Stimulated activated naive CD8-positive, alpha-beta T cell treated with anti-CD3 and anti-CD28 coated beads, Interleukin-15, Interleukin-2, amounts not matched to agents 100 ng/mL and 50 ng/mL, for 24 hours (primary cell): ENCODE data around the gene SERPINI2.
"Not testable (repeated sequence)": the region's sequence is repeated elsewhere in the genome, so short reads cannot be mapped to it uniquely, and the experiment has no call there.

Source experiments
- H3K27ac Mint-ChIP-seq: one replicate; pipeline ENCODE4 v1.8.0; 2021; ENCODE audit warnings: mild to moderate bottlenecking, mixed read lengths
- H3K27me3 Mint-ChIP-seq: one replicate; pipeline ENCODE4 v1.8.0; 2021; ENCODE audit warnings: mixed read lengths
- H3K36me3 Mint-ChIP-seq: one replicate; pipeline ENCODE4 v1.8.0; 2021; ENCODE audit warnings: low read depth, mixed read lengths
- H3K4me1 Mint-ChIP-seq: one replicate; pipeline ENCODE4 v1.8.0; 2021; ENCODE audit warnings: low read depth, mixed read lengths
- H3K4me3 Mint-ChIP-seq: one replicate; pipeline ENCODE4 v1.8.0; 2021; ENCODE audit warnings: mild to moderate bottlenecking, mixed read lengths
- H3K9me3 Mint-ChIP-seq: one replicate; pipeline ENCODE4 v1.8.0; 2021; ENCODE audit warnings: mixed read lengths

The SERPINI2 gene

DNA sequence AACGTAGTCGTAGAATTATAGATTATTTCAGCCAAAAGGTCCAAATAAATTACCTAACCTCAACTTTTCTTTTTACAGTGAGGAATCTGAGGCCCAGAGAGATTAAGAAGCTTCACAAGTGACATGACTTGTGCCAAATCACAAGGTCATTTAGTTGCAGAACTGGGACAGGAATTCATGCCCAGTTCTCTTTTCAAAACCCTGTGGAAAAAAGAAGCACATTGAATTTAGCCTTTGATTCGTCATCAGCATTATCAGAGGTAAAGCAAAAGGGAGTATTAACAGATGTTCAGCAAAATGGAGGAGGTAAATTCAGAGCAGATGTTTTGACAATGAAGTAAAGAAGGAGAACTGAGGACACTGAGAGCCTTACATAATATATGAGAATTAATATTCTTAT, 4.5 kb downstream of the SERPINI2 start:
- H3K4me3 Mint-ChIP-seq, result no peak overlapping the region
- no peaks in the 10 kb centered on the region for H3K36me3 Mint-ChIP-seq
- no peaks in the 10 kb centered on the region for H3K4me1 Mint-ChIP-seq
- H3K27ac Mint-ChIP-seq, result no peak overlapping the region
- no peaks in the 10 kb centered on the region for H3K27me3 Mint-ChIP-seq
- H3K9me3 Mint-ChIP-seq, result no peaks in the 10 kb centered on the region

DNA sequence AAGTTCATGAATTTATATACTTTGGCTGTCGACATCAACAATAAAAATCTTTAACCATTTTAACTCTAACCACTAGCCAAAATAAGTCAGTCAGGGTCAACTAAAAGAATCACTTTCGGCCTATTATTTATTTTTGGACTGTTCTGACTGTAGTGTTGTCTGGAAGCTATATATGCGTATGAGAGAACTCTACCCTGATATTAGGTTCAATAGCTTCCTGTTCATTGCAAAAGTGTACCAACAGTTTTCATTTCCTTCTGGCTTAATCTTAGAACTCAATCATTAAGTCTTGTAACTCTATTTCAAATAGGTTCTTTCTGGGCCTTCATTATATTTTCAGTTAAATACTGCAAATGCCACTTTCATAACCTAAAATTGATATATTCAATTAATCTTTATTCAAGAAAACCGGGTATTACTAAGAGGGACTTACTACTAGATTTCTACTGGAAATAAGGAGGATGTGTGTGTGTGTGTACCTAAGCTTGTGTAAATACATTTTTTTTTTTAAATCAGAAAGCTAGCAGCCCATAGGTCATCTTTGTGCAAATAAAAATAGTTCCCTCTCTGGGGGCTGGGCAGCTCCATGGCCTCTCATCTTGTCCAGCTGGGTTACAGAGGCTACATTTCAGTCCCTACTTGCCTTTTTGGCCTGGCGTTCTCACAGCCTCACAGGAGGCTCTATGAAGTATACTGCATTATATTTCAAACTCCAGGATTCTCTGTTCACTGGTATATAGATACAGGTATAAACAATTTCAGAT, 5.8 kb downstream of the SERPINI2 start:
- H3K27me3 Mint-ChIP-seq, result no peaks in the 10 kb centered on the region
- no peak overlapping the region for H3K27ac Mint-ChIP-seq
- H3K9me3 Mint-ChIP-seq, result no peaks in the 10 kb centered on the region
- H3K4me3 Mint-ChIP-seq, result no peak overlapping the region
- H3K36me3 Mint-ChIP-seq, result no peaks in the 10 kb centered on the region
- H3K4me1 Mint-ChIP-seq, result no peaks in the 10 kb centered on the region

DNA sequence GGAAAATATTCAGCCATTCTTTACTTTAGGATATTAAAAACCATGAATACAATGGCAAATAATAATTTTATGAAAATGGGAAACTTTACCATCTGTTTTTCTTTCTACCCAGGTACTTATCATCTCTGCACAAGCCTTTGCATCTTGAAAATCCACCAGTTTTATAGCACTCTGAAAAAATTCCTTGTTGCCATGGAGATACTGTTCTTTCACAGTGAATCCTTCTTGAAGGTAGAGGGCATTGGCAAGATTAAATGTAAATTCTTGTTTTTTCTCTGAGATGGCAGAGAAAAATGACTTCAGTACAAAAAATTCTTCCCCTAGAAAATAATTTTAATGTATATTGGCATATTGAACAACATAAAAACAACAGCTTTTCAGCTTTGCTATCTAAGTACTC, 6.9 kb downstream of the SERPINI2 start:
- Mint-ChIP-seq H3K27me3 (no peaks in the 10 kb centered on the region), H3K36me3 (no peaks in the 10 kb centered on the region), H3K9me3 (no peaks in the 10 kb centered on the region), H3K27ac (no peak overlapping the region), H3K4me3 (no peak overlapping the region), H3K4me1 (no peaks in the 10 kb centered on the region)

DNA sequence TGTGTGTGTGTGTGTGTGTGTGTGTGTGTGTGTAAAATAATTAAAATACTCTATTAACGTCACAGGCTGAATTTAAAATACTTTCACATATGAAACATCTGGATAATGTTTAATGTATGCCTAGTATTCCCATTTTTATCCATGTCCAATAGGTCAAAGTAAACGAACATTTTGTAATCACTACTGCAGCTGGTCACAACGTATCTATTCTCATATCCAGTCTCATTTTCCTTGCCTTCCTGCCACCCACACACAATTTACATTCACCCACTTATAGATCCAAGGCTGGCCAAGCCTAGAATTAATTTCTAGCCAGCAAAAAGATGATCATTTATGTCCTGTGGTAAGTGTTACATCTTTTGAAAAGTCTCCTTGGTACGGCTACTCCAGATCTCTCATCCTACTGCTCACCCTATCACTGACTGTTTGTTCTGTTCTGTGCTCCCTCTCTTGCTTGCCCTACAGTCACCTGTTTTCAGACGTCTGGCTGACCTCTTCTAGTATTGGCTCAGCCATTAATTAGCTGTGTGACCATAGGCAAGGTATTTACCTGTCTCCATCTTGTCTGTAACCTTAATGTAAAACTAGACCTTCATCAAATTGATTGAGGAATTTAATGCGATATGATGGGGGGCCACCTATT, 17.6 kb downstream of the SERPINI2 start:
- no peaks in the 10 kb centered on the region for H3K27me3 Mint-ChIP-seq
- H3K27ac Mint-ChIP-seq, result no peak overlapping the region
- no peak overlapping the region for H3K4me3 Mint-ChIP-seq
- H3K9me3 Mint-ChIP-seq, result no peaks in the 10 kb centered on the region
- no peaks in the 10 kb centered on the region for H3K4me1 Mint-ChIP-seq
- no peaks in the 10 kb centered on the region for H3K36me3 Mint-ChIP-seq

DNA sequence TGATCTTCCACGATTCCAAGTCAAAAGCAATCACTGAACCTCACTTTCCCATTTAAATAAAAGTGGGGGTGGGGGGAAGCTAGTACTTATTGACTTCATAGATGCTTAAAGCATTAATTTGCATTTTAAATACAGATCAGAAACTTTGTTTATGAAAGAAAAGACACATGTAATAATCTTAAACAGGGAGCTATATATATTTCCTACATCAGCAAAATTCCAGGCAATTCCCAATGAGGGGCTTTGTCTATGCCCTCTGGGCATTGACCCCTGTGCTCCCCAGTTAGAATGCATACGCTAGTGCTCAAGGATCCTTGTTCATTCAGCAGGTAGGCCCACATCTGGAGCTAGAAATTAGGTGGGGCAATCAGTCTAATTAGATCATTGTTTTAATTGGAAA, 20.0 kb downstream of the SERPINI2 start:
- Mint-ChIP-seq H3K27me3 (no peaks in the 10 kb centered on the region), H3K36me3 (no peaks in the 10 kb centered on the region), H3K9me3 (no peaks in the 10 kb centered on the region), H3K4me3 (no peak overlapping the region), H3K27ac (no peak overlapping the region), H3K4me1 (no peaks in the 10 kb centered on the region)

DNA sequence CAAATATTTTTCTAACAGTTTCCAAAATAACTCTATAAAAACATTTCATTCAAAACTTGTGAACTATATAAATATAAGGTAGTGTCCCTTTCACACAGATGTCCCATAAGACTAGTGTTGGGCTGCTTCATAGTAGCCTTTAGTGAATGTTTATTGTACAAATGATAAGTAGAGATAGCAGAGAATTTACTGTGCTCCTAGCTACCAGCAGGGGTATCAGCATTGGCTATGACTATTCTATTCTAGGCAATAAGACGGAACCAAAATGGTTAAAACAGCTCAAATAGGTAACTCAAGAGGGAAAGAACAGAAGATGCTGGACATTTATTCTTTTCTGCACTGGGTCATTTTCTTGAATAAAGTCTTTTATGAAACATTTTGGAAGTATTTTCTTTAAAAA, 22.6 kb downstream of the SERPINI2 start:
- Mint-ChIP-seq H3K4me3 (no peak overlapping the region), H3K36me3 (no peaks in the 10 kb centered on the region), H3K9me3 (no peaks in the 10 kb centered on the region), H3K4me1 (no peaks in the 10 kb centered on the region), H3K27ac (no peak overlapping the region), H3K27me3 (no peaks in the 10 kb centered on the region)

DNA sequence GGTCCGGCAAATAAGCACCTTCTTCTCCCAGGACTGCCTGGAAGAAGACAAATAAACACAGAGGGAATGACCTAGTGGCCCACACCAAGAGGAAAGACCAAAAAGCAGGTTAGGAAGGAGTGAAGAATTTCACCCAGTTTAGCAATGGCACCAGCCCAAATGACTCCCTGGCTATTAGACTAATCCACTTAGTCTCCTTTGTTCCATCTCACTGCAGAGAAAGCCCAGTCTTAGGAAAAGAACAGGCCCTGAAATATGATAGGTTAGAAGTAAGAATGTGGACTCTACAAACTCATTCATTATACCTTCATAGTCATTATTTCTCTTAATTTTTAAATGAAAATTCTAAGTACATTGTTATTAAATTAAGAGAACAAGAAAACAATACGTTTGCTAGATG, 23.2 kb downstream of the SERPINI2 start:
- no peaks in the 10 kb centered on the region for H3K9me3 Mint-ChIP-seq
- H3K4me1 Mint-ChIP-seq, result no peaks in the 10 kb centered on the region
- no peaks in the 10 kb centered on the region for H3K27me3 Mint-ChIP-seq
- H3K36me3 Mint-ChIP-seq, result no peaks in the 10 kb centered on the region
- H3K4me3 Mint-ChIP-seq, result no peak overlapping the region
- H3K27ac Mint-ChIP-seq, result no peak overlapping the region

DNA sequence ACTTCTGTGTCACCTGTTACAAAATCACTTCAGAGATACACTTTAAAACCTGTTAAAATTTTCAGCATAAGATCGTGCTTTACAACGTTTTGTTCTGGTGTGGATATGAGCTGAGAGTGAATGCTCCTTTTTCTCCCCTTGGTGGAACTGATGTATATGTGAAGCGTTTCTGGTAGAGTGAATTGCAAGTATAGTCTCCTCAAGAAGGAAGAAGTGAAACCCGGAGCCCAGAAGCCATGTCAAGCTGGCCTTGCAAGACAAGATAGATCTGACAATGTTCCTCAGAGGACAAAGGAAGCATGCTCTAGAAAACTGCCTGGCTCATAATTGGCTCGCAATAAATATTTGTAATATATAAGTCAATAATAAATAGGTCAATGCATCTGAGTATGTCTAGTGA, 23.6 kb downstream of the SERPINI2 start:
- no peak overlapping the region for H3K27ac Mint-ChIP-seq
- H3K4me1 Mint-ChIP-seq, result no peaks in the 10 kb centered on the region

DNA sequence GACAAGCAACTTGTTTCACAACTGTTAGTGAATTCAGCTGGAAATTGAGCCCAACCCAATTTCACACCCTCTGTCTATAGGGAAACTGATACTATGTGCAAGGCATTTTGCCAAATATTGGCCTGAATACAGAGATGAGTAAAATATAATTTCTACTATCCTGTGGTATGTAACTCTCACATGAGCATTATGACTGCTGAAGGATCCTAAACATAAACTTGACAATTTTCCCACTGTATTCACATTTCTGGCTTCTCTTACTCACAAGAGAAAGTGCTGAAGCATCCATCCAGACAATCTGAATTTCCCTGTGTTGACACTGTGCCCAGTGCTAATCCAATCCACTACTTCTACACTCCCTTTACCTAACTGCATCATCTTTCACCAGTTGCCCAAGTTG, 28.4 kb downstream of the SERPINI2 start:
- Mint-ChIP-seq H3K4me1 (no peaks in the 10 kb centered on the region), H3K36me3 (no peaks in the 10 kb centered on the region), H3K4me3 (no peak overlapping the region), H3K9me3 (no peaks in the 10 kb centered on the region), H3K27me3 (peaks cover 7% of the 10 kb centered on the region), H3K27ac (no peak overlapping the region)

More for the DNA sequence above, 23.6 kb downstream of the SERPINI2 start:
- Mint-ChIP-seq H3K27me3 (no peaks in the 10 kb centered on the region), H3K36me3 (no peaks in the 10 kb centered on the region), H3K4me3 (no peak overlapping the region), H3K9me3 (no peaks in the 10 kb centered on the region)

DNA sequence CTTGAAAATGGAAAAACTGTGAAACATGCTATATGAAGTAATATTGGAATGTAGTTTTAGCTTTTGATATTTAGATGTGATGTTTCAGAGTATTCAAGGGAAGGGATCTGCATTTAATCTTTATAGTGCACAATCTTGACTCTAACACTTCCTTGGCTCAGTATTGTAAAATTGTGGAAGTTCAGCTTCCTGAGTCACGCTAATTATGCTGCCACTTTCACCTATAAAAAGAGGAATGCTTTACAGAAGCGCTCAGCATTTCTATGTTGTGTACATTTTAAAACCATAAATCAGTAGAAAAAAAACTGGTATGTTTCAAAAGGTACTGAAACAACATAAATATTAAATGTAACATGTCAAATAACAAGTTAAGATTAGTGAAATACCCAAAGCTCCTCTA, 32.6 kb downstream of the SERPINI2 start:
- peaks cover 12% of the 10 kb centered on the region for H3K27me3 Mint-ChIP-seq
- H3K36me3 Mint-ChIP-seq, result no peaks in the 10 kb centered on the region
- no peak overlapping the region for H3K4me3 Mint-ChIP-seq
- peaks cover 4% of the 10 kb centered on the region for H3K9me3 Mint-ChIP-seq
- no peaks in the 10 kb centered on the region for H3K4me1 Mint-ChIP-seq
- no peak overlapping the region for H3K27ac Mint-ChIP-seq

DNA sequence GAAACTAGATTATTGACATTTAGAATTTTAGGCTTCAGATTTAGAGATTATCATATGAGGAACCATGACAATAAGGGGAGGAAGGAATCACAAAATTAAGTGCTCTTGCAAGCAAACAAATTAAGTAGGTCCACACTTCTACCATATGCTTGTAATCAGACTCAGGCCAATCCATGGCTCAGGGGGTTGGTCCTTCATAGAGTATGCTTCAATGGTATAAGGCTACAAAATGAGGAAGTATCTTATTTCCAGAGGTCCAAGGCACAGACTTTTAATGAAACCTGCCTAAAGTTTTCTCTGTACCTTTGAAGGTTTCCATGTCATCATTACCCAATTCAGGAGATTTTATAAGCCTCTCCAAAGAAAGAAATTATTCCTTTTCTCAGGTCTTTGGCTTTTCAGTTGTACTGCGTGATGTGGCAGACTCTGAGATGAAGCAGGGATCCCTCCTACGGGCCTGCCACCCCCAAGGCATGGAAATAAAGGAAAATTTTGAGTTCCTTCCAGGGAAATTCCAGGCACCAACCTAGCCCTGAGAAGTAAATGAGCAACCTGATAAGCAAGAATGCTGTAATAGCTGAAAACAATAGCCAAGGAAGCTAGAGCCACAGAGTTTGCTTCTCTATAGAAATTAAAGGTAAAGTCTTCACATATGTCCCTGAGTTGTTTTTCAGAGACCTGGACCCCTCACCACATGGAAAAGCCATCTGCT, 36.3 kb downstream of the SERPINI2 start:
- H3K4me3 Mint-ChIP-seq, result no peak overlapping the region
- no peaks in the 10 kb centered on the region for H3K4me1 Mint-ChIP-seq
- no peak overlapping the region for H3K27ac Mint-ChIP-seq
- H3K27me3 Mint-ChIP-seq, result peaks cover 12% of the 10 kb centered on the region
- peaks cover 4% of the 10 kb centered on the region for H3K9me3 Mint-ChIP-seq
- no peaks in the 10 kb centered on the region for H3K36me3 Mint-ChIP-seq

DNA sequence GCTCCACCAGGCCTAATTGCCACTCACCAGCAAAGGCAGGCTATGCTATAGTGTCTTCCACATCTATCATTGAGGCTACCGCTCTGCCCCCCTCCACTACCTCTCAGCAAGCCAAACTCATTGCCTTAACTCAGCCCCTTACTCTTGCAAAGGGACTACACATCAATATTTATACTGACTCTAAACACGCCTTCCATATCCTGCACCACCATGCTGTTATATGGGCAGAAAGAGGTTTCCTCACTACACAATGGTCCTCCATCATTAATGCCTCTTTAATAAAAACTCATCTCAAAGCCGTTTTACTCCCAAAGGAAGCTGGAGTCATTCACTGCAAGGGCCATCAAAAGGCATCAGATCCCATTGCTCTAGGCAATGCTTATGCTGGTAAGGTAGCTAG, 46.9 kb downstream of the SERPINI2 start:
- not testable (repeated sequence) for H3K36me3 Mint-ChIP-seq, H3K4me3 Mint-ChIP-seq, H3K27ac Mint-ChIP-seq, H3K9me3 Mint-ChIP-seq, H3K27me3 Mint-ChIP-seq, H3K4me1 Mint-ChIP-seq

DNA sequence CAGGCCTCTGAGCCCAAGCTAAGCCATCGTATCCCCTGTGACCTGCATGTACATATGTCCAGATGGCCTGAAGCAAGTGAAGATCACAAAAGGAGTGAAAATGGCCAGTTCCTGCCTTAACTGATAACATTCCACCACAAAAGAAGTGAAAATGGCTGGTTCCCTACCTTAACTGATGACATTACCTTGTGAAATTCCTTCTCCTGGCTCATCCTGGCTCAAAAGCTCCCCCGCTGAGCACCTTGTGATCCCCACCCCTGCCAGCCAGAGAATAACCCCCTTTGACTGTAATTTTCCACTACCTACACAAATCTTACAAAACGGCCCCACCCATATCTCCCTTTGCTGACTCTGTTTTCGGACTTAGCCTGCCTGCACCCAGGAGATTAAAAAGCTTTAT, 51.4 kb downstream of the SERPINI2 start:
- not testable (repeated sequence) for H3K27ac Mint-ChIP-seq, H3K4me1 Mint-ChIP-seq, H3K4me3 Mint-ChIP-seq, H3K9me3 Mint-ChIP-seq, H3K27me3 Mint-ChIP-seq, H3K36me3 Mint-ChIP-seq

DNA sequence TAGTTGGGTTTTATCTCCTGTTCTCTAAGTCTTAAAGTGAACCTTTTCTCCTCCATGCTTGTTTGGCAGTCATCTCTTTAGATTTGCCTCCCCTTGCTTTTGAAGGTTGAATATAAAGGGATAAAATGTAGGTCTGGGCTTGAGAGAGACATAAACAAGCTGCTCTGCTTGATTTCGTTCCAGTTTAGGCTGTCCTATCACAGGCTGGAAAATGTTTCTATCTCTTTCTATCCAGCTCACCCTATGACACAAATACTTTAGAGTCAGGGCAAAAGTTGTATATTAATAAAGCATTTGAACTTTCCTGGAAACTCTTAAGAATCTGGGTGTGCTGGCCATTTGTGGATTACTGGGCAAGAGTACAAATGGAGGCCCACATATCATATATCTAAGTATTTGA, 64.2 kb downstream of the SERPINI2 start:
- no peaks in the 10 kb centered on the region for H3K27me3 Mint-ChIP-seq
- no peaks in the 10 kb centered on the region for H3K36me3 Mint-ChIP-seq
- H3K27ac Mint-ChIP-seq, result no peak overlapping the region
- H3K4me3 Mint-ChIP-seq, result no peak overlapping the region
- H3K4me1 Mint-ChIP-seq, result no peaks in the 10 kb centered on the region
- no peaks in the 10 kb centered on the region for H3K9me3 Mint-ChIP-seq

DNA sequence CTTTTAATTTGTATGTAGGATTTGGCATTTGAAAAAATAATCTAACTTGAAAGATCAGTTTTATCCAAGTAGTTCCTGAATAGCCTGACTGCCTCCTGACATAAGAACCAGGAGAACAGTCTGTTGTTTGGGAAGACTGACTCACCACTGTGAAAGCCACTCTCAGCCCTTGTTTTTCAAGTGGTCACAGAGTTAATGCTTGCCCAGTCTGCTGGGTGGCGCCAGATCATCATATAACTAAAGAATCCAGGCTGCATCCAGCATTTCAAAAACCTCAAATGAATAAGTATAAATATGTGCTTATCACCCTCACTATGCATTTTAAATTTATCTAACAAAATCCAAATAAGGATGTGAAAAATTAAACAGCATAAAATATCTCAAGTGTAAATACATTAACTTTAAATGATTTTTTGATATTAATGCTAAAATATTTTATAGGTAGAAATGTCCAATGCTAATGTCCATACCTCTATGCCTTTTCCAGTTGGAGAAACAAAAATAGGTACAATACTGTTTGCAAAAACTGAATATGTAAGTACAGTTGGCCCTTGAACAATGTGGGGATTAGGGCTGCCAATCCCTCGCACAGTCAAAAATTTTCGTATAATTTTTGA, 66.9 kb downstream of the SERPINI2 start:
- H3K27me3 Mint-ChIP-seq, result no peaks in the 10 kb centered on the region
- no peak overlapping the region for H3K4me3 Mint-ChIP-seq
- no peak overlapping the region for H3K27ac Mint-ChIP-seq
- no peaks in the 10 kb centered on the region for H3K4me1 Mint-ChIP-seq
- H3K9me3 Mint-ChIP-seq, result no peaks in the 10 kb centered on the region
- no peaks in the 10 kb centered on the region for H3K36me3 Mint-ChIP-seq
